Fibroblast of upper back skin (primary cell): Measurements from ENCODE around the gene MLYCD.

Source experiments
- DNase-seq: peaks from one replicate; pipeline ENCODE4 v3.0.0-alpha.2; 2013

The MLYCD gene

DNA sequence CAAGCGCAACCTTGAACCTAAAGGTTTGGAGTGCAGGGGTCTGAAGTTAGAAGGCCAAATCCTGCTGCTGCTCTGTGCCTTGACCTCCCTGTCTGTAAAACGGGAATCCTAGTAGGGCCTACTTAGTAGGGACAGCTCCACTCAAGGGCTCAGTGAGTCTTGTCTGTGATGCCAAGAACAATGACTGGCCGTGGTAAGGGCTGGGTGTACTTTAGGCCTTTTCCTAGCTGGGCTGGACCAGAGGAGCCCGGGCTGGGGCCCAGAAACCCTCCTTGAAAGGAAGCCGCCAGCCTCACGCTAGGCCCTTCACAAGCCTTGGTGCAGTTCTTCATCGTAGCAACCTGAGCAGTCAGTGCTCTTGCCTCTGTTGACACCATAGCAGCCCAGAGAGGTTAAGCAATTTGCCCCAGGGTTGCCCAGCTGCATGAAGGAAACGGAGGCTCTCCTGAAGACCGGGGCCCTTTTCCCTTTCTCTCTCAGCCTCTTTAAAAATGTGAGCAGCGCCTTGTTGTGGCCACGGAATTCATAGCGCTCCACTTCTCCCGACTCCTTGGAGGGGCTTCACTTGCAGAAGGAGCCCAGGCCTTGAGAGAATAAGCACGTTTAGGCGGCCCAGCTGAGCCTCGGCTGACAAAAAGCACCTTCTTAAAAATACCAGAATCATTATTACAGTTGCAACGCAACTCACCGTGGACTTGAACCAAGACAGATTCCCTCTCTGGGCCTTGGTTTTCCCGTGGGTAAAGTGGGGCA, 73.5 kb downstream of the MLYCD start:
- no peak for DNase-seq

- DNase-seq, result no peak
Observed at GRCh38 chr16:83973077-83973476, 74.2 kb downstream of the MLYCD start.

DNA sequence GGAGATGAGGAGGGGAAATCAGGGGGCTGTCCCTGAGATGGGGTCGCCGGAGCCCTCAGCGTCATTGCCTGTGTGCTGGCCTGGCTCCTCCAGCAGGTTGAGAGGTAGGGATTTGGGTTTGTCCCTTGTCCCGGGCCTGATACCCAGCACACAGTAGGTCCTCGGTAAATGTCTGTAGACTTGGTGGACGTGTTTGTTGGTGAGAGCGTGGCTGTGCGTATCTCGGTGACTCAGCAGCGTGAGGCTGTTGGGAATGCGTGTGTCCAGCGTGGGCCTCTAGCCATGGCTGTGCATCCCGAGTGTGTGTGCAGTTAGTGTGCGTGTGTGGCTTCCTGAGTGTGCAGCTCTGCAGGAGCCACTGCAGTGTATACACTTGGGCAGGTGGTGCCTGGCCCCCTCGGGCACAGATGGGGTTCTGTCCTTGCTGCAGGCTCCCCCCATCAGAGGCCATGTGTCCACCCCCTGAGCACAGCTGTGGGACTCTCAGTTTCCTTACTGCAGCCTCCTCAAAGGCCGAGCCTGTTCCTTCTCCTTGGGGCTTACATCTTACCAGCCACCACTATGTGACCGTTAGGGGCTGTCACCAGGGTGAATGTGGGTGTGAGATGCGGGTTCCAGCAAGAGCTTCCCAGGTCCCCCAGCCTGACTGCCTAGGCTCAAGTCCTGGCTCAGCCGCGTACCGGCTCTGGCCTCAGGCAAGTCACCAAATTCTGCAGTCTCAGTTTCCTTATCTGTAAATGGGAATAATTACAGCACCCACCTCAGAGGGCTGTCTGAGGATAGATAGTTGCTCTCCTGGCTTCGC, 74.9 kb downstream of the MLYCD start:
- no peak for DNase-seq

GRCh38 chr16:83974475-83974874, 75.6 kb downstream of the MLYCD start:
- no peak for DNase-seq

DNA sequence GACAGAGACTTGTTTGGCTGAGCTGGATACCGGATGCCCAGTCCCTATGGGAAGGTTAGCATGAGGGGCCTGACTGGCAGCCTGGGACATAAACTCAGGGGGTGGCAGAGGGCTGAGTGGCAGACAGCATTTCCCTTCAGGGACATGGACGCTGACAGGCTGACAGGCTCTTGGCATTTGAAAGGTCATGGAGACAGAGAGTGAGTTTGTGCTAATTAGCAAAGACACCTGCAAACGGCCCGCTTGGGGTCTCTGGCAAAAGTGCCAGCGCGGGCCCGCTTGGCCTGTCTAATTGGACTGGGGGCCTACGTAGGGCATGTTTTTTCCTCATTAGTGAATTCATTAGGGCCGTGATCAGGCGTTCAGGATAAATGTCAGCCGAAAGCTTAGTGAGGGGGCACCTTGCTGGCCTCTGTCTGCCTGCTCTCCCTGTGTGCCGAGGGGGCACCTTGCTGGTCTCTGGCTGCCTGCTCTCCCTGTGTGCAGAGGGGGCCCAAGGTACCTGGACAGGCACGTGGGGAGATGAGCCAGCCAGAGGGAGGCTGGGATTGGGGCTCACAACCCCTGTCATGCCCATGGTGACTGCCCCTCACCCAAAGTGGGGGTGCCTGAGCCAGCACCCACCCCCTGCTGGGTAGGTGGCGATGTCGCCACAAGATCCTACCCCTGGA, 76.8 kb downstream of the MLYCD start:
- DNase-seq, result no peak
